Measurements from ENCODE around the gene SLC9A8.

Gene SLC9A8

DNA sequence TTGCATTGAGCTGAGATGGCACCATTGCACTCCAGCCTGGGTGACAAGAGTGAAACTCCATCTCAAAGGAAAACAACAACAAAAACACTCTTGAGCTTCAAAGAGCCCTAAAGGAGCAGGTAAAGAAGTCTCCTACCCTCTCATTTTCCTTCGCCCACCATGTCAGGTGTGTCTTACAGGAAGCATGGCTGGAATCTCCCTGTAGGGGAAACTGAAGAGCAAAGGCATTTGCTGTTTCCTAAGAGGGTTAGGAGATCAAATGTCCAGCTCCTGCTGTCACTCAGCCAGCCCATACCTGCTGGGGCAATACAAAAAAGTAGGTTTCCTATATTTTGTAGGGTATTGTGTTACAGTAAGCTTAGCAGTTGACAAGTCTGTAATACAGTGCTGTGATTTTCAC, 59.4 kb downstream of the SLC9A8 start:
- H2AFZ ChIP-seq (ENCODE audit: low read depth, low read length, severe bottlenecking), result no peak overlapping the region
- no peak overlapping the region for H3K4me3 ChIP-seq (ENCODE audit: insufficient read depth, low read length, poor library complexity, severe bottlenecking)
- no peak for TF ChIP-seq EZH2phosphoT487 (conservative IDR thresholded peaks at IDR 0.05; ENCODE audit: low read length)
- TF ChIP-seq, protein P1, sequence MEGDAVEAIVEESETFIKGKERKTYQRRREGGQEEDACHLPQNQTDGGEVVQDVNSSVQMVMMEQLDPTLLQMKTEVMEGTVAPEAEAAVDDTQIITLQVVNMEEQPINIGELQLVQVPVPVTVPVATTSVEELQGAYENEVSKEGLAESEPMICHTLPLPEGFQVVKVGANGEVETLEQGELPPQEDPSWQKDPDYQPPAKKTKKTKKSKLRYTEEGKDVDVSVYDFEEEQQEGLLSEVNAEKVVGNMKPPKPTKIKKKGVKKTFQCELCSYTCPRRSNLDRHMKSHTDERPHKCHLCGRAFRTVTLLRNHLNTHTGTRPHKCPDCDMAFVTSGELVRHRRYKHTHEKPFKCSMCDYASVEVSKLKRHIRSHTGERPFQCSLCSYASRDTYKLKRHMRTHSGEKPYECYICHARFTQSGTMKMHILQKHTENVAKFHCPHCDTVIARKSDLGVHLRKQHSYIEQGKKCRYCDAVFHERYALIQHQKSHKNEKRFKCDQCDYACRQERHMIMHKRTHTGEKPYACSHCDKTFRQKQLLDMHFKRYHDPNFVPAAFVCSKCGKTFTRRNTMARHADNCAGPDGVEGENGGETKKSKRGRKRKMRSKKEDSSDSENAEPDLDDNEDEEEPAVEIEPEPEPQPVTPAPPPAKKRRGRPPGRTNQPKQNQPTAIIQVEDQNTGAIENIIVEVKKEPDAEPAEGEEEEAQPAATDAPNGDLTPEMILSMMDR (IDR thresholded peaks at IDR 0.05; ENCODE audit: insufficient read depth, low read length, poor library complexity, severe bottlenecking), result no peak
- no peaks in the 10 kb centered on the region for H3F3A ChIP-seq (ENCODE audit: insufficient read depth)
- H4K20me1 ChIP-seq (ENCODE audit: low read depth, low read length), result no peaks in the 10 kb centered on the region
- no peaks in the 10 kb centered on the region for H3K36me3 ChIP-seq (ENCODE audit: low read length)
- H3K9me3 ChIP-seq (ENCODE audit: insufficient read depth, low read length), result no peaks in the 10 kb centered on the region
- H3K27me3 ChIP-seq (ENCODE audit: low read length), result no peaks in the 10 kb centered on the region
- H3K4me2 ChIP-seq (ENCODE audit: low read depth, low read length, poor library complexity, severe bottlenecking), result no peak overlapping the region
- no peaks in the 10 kb centered on the region for H3K79me2 ChIP-seq (ENCODE audit: insufficient read depth, low read length)
- H3K9me2 ChIP-seq (replicated peaks; ENCODE audit: insufficient read depth, low read length), result no peaks in the 10 kb centered on the region
- no peak overlapping the region for H3K9ac ChIP-seq (ENCODE audit: low read length)
- H3K27ac ChIP-seq (ENCODE audit: low read depth, low read length), result no peak overlapping the region

DNA sequence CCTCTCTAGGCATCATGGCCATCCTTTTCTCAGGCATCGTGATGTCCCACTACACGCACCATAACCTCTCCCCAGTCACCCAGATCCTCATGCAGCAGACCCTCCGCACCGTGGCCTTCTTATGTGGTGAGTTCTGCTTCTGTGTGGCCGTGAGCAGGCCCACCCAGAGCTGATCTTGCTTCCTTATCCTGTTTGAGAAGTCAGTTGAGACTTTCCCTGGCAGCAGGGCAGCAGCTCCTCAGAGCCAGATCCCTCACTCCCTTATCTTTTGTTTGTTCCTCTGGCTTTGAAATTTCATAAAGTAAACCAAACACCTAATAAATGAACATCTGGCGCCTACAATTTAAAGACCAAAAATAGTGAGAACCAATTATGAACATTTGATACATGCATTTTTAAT, 62.1 kb downstream of the SLC9A8 start:
- no peaks in the 10 kb centered on the region for H3K9me2 ChIP-seq (replicated peaks; ENCODE audit: insufficient read depth, low read length)
- no peak overlapping the region for H3K27ac ChIP-seq (ENCODE audit: low read depth, low read length)
- H3K27me3 ChIP-seq (ENCODE audit: low read length), result no peaks in the 10 kb centered on the region

DNA sequence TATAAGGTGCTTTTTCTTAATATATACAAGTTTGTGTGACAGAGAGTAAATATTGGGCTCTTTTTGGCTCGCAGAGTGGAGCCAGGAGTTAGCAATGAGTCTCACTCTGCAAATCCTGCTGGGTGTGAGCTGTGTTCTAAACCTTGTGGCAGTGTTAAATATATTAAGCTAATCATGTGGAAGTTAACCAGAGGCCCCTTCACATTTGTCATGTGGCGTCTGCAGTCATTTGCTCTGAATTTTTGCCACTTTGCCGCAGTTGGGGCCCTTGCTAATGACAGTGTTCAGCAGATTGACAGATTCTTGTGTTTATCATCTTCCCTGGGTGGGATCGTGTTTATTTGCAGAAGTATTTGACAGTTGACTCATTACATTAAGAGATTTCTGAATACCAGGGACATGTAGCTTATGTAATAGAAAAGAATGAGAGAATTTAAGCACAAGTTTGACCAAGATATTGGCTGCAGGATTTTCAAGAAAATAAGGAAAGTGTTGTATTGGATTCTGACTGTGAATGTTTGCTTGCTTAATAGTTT, 64.8 kb downstream of the SLC9A8 start:
- peaks cover 4% of the 10 kb centered on the region; the same call in 1 of the 2 replicates for H3K36me3 ChIP-seq (ENCODE audit: low read length)
- no peak overlapping the region for H3K4me2 ChIP-seq (ENCODE audit: low read depth, low read length, poor library complexity, severe bottlenecking)
- no peaks in the 10 kb centered on the region for H3K27me3 ChIP-seq (ENCODE audit: low read length)
- no peaks in the 10 kb centered on the region for H3F3A ChIP-seq (ENCODE audit: insufficient read depth)
- no peak overlapping the region for H2AFZ ChIP-seq (ENCODE audit: low read depth, low read length, severe bottlenecking)
- no peak overlapping the region for H3K9ac ChIP-seq (ENCODE audit: low read length)
- H3K4me3 ChIP-seq (ENCODE audit: insufficient read depth, low read length, poor library complexity, severe bottlenecking), result no peak overlapping the region
- H3K9me2 ChIP-seq (replicated peaks; ENCODE audit: insufficient read depth, low read length), result no peaks in the 10 kb centered on the region
- H3K79me2 ChIP-seq (ENCODE audit: insufficient read depth, low read length), result no peaks in the 10 kb centered on the region
- TF ChIP-seq EZH2phosphoT487 (conservative IDR thresholded peaks at IDR 0.05; ENCODE audit: low read length), result no peak
- H3K9me3 ChIP-seq (ENCODE audit: insufficient read depth, low read length), result no peaks in the 10 kb centered on the region
- H3K27ac ChIP-seq (ENCODE audit: low read depth, low read length), result no peak overlapping the region
- no peaks in the 10 kb centered on the region for H4K20me1 ChIP-seq (ENCODE audit: low read depth, low read length)

More for the DNA sequence above, 62.1 kb downstream of the SLC9A8 start:
- Histone ChIP-seq H3K9ac (ENCODE audit: low read length) (no peak overlapping the region), H3K79me2 (ENCODE audit: insufficient read depth, low read length) (no peaks in the 10 kb centered on the region), H3K36me3 (ENCODE audit: low read length) (peaks cover 4% of the 10 kb centered on the region; the same call in 1 of the 2 replicates), H3K4me2 (ENCODE audit: low read depth, low read length, poor library complexity, severe bottlenecking) (no peak overlapping the region), H4K20me1 (ENCODE audit: low read depth, low read length) (no peaks in the 10 kb centered on the region), H3F3A (ENCODE audit: insufficient read depth) (no peaks in the 10 kb centered on the region), H3K9me3 (ENCODE audit: insufficient read depth, low read length) (no peaks in the 10 kb centered on the region), H2AFZ (ENCODE audit: low read depth, low read length, severe bottlenecking) (no peak overlapping the region), H3K4me3 (ENCODE audit: insufficient read depth, low read length, poor library complexity, severe bottlenecking) (no peak overlapping the region)
- TF ChIP-seq EZH2phosphoT487 (conservative IDR thresholded peaks at IDR 0.05; ENCODE audit: low read length), result no peak
- TF ChIP-seq, protein P1 (IDR thresholded peaks at IDR 0.05; ENCODE audit: insufficient read depth, low read length, poor library complexity, severe bottlenecking), result no peak

DNA sequence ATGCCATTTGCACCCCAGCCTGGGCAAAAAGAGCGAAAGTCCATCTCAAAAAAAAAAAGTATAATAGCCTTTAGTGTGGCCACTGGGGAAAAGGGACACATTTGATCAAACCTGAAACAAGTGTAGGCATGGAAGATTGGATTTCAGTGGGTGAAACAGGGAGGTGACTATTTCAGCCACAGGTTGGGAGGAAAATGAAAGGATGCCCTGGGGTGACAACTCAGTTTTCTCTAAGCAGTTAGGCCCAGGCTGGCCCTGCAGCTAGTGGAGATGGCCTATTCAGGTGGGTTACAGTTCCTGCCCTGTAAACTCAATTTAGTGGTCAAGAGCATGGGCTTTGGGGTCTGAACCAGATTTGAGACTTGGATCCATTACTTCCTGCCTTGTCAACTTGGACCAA, 66.3 kb downstream of the SLC9A8 start:
- Histone ChIP-seq H3K27me3 (ENCODE audit: low read length) (no peaks in the 10 kb centered on the region), H3K9me2 (replicated peaks; ENCODE audit: insufficient read depth, low read length) (no peaks in the 10 kb centered on the region), H3K36me3 (ENCODE audit: low read length) (peaks cover 4% of the 10 kb centered on the region; the same call in 1 of the 2 replicates), H3K79me2 (ENCODE audit: insufficient read depth, low read length) (no peaks in the 10 kb centered on the region), H3K9me3 (ENCODE audit: insufficient read depth, low read length) (no peaks in the 10 kb centered on the region), H3K4me3 (ENCODE audit: insufficient read depth, low read length, poor library complexity, severe bottlenecking) (no peak overlapping the region), H2AFZ (ENCODE audit: low read depth, low read length, severe bottlenecking) (no peak overlapping the region), H4K20me1 (ENCODE audit: low read depth, low read length) (no peaks in the 10 kb centered on the region), H3K27ac (ENCODE audit: low read depth, low read length) (no peak overlapping the region), H3F3A (ENCODE audit: insufficient read depth) (no peaks in the 10 kb centered on the region), H3K9ac (ENCODE audit: low read length) (no peak overlapping the region), H3K4me2 (ENCODE audit: low read depth, low read length, poor library complexity, severe bottlenecking) (no peak overlapping the region)
- TF ChIP-seq, protein P1 (IDR thresholded peaks at IDR 0.05; ENCODE audit: insufficient read depth, low read length, poor library complexity, severe bottlenecking), result no peak
- no peak for TF ChIP-seq EZH2phosphoT487 (conservative IDR thresholded peaks at IDR 0.05; ENCODE audit: low read length)
